HepG2 (cell line): Measurements from ENCODE around the gene ECPAS. TPM values are rescaled to one million over a fixed set of nuclear protein-coding genes. Genes with fewer than 3 reads are reported as not detected.

ENCODE experiments used
- DNMT1 ChIP-seq: sonication (generic); formaldehyde crosslinking; IDR thresholded peaks from 2 replicates; pipeline ENCODE4 v1.5.1; 2020; ENCODE audit warnings: mild to moderate bottlenecking, missing genetic modification reagents
- ELF4 ChIP-seq: sonication (generic); formaldehyde crosslinking; IDR thresholded peaks from 2 replicates; pipeline ENCODE4 v1.5.0; 2020; ENCODE audit warnings: missing genetic modification reagents, mild to moderate bottlenecking, moderate library complexity, borderline replicate concordance
- HNF1B ChIP-seq: sonication (generic); formaldehyde crosslinking; IDR thresholded peaks from 2 replicates; pipeline ENCODE4 v1.5.1; 2020; ENCODE audit warnings: mild to moderate bottlenecking, moderate library complexity, missing genetic modification reagents
- HOXA3 ChIP-seq: sonication (generic); formaldehyde crosslinking; IDR thresholded peaks from 2 replicates; pipeline ENCODE4 v1.5.0; 2020; ENCODE audit warnings: missing genetic modification reagents
- JDP2 ChIP-seq: sonication (generic); formaldehyde crosslinking; IDR thresholded peaks from 2 replicates; pipeline ENCODE4 v1.8.1; 2022; ENCODE audit warnings: missing genetic modification reagents, borderline replicate concordance
- JUND ChIP-seq: sonication (generic); formaldehyde crosslinking; IDR thresholded peaks from 2 replicates; pipeline ENCODE4 v1.8.0; 2022; ENCODE audit warnings: mild to moderate bottlenecking, missing genetic modification reagents
- MIER3 ChIP-seq: IDR thresholded peaks from 2 replicates; pipeline ENCODE4 v1.6.1; 2016; ENCODE audit warnings: missing compliant biosample characterization, borderline replicate concordance
- NFKBIZ ChIP-seq: IDR thresholded peaks from 2 replicates; pipeline ENCODE4 v1.6.1; 2018; ENCODE audit warnings: missing genetic modification reagents, missing compliant biosample characterization
- NONO ChIP-seq, 2 experiments: fragments of 450-650 bp in 1 of 2; sonication (generic) in 1 of 2; formaldehyde crosslinking in 1 of 2; IDR thresholded peaks in 1 of 2; conservative IDR thresholded peaks in 1 of 2; 2 replicates each; pipeline versions ENCODE4 v1.6.1 to v1.8.0; 2017 to 2022; ENCODE audit warnings: mild to moderate bottlenecking in 1 of 2, missing genetic modification reagents in 1 of 2, moderate library complexity in 1 of 2
- SOX6 ChIP-seq, 2 experiments: fragments of 450-650 bp in 1 of 2; sonication (generic) in 1 of 2; formaldehyde crosslinking in 1 of 2; IDR thresholded peaks; 2 replicates each; pipeline versions ENCODE4 v1.4.0 to v1.6.1; 2017 to 2020; ENCODE audit warnings: antibody characterized with exemption in 1 of 2, mild to moderate bottlenecking in 1 of 2, missing genetic modification reagents in 1 of 2
- SP5 ChIP-seq: IDR thresholded peaks from 2 replicates; pipeline ENCODE4 v1.6.1; 2016; ENCODE audit warnings: low read depth, borderline replicate concordance
- ZKSCAN8 ChIP-seq: IDR thresholded peaks from 2 replicates; pipeline ENCODE4 v1.6.1; 2016; ENCODE audit warnings: borderline replicate concordance, missing genetic modification reagents, missing compliant biosample characterization
- ZMYM2 ChIP-seq: sonication (generic); formaldehyde crosslinking; IDR thresholded peaks from 2 replicates; pipeline ENCODE4 v1.8.0; 2022; ENCODE audit warnings: mild to moderate bottlenecking, missing genetic modification reagents
- ZNF3 ChIP-seq: IDR thresholded peaks from 2 replicates; pipeline ENCODE4 v1.7.0; 2017; ENCODE audit warnings: inconsistent platforms
- ZNF326 ChIP-seq: sonication (generic); formaldehyde crosslinking; IDR thresholded peaks from 2 replicates; pipeline ENCODE4 v1.4.0; 2020; ENCODE audit warnings: missing genetic modification reagents, borderline replicate concordance
- ZNF382 ChIP-seq: sonication (generic); formaldehyde crosslinking; IDR thresholded peaks from 2 replicates; pipeline ENCODE4 v1.5.0; 2020; ENCODE audit warnings: missing genetic modification reagents, mild to moderate bottlenecking, borderline replicate concordance
- polyA plus RNA-seq, 8 experiments: library from polyadenylated mRNA; depleted of rRNA in 3 of 8; stranded (reverse) in 7 of 8; unstranded in 1 of 8; fragments of >200 nt; fragmentation: Illumina TruSeq in 4 of 8; extraction: Trizol in 4 of 8; gene quantifications; 2 replicates each; pipeline versions ENCODE4 v1.2.1 to v1.2.3, GENCODE V29; 2011 to 2016; ENCODE audit warnings: low read depth in 4 of 8, missing spikeins in 1 of 8, mixed read lengths in 1 of 8; ENCODE audit not compliant: insufficient read depth in 1 of 8
- total RNA-seq, 5 experiments: library from RNA; depleted of rRNA; stranded (reverse); fragments of >200 nt; fragmentation: Illumina TruSeq; extraction: Trizol; gene quantifications; 2 replicates each; pipeline ENCODE4 v1.2.3, GENCODE V29; 2016; ENCODE audit warnings: low read depth in 1 of 5
- TF ChIP-seq, protein P1 (sequence below): sonication (generic); formaldehyde crosslinking; IDR thresholded peaks from 2 replicates; pipeline ENCODE4 v1.5.1; 2020; ENCODE audit warnings: mild to moderate bottlenecking, missing genetic modification reagents, borderline replicate concordance
- TF ChIP-seq, protein P2 (sequence below): sonication (generic); formaldehyde crosslinking; IDR thresholded peaks from 2 replicates; pipeline ENCODE4 v1.4.0; 2020; ENCODE audit warnings: missing genetic modification reagents
- TF ChIP-seq, protein P3 (sequence below): sonication (generic); formaldehyde crosslinking; IDR thresholded peaks from 2 replicates; pipeline ENCODE4 v1.8.0; 2022; ENCODE audit warnings: low read depth, missing genetic modification reagents
- TF ChIP-seq, protein P4 (sequence below): sonication (generic); formaldehyde crosslinking; IDR thresholded peaks from 2 replicates; pipeline ENCODE4 v1.5.1; 2020; ENCODE audit warnings: missing genetic modification reagents, mild to moderate bottlenecking, borderline replicate concordance

Gene ECPAS
- total and polyA plus RNA-seq, 2 of the 13 experiments (the other 11 are each of a cell fraction or from before 2014, with no cell fraction given): 35.3 to 58.0 TPM

GRCh38 chr9:111482694-111483438 lies 1.3 kb downstream of the ECPAS start (continued):
- TF ChIP-seq, protein P1, sequence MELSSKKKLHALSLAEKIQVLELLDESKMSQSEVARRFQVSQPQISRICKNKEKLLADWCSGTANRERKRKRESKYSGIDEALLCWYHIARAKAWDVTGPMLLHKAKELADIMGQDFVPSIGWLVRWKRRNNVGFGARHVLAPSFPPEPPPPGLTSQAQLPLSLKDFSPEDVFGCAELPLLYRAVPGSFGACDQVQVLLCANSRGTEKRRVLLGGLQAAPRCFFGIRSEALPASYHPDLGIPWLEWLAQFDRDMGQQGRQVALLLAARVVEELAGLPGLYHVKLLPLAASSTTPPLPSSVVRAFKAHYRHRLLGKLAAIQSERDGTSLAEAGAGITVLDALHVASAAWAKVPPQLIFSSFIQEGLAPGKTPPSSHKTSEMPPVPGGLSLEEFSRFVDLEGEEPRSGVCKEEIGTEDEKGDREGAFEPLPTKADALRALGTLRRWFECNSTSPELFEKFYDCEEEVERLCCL: no peak
- TF ChIP-seq HOXA3 (CRISPR knock-in tag) (0 out of 2 replicates have a peak, but pooled peaks have one; percentile 19), ZNF326 (no peak), ZNF382 (no peak), MIER3 (0 out of 2 replicates have a peak, but pooled peaks have one; percentile 40), ZNF3 (CRISPR knock-in tag) (no peak), SOX6 (IDR thresholded peaks at IDR 0.05) (no peak), SOX6 (CRISPR knock-in tag; IDR thresholded peaks at IDR 0.05) (peak; percentile 21; the same call in 1 of the 2 replicates), HNF1B (CRISPR knock-in tag) (0 out of 2 replicates have a peak, but pooled peaks have one; percentile 59), NFKBIZ (0 out of 2 replicates have a peak, but pooled peaks have one; percentile 25), ELF4 (CRISPR knock-in tag) (no peak), ZKSCAN8 (no peak), JUND (CRISPR knock-in tag) (no peak), ZMYM2 (CRISPR knock-in tag) (0 out of 2 replicates have a peak, but pooled peaks have one; percentile 52), SP5 (CRISPR knock-in tag) (no peak), JDP2 (CRISPR knock-in tag) (no peak), DNMT1 (no peak), NONO (IDR thresholded peaks at IDR 0.05) (no peak), NONO (CRISPR knock-in tag; conservative IDR thresholded peaks at IDR 0.05) (no peak)
- TF ChIP-seq, protein P2, sequence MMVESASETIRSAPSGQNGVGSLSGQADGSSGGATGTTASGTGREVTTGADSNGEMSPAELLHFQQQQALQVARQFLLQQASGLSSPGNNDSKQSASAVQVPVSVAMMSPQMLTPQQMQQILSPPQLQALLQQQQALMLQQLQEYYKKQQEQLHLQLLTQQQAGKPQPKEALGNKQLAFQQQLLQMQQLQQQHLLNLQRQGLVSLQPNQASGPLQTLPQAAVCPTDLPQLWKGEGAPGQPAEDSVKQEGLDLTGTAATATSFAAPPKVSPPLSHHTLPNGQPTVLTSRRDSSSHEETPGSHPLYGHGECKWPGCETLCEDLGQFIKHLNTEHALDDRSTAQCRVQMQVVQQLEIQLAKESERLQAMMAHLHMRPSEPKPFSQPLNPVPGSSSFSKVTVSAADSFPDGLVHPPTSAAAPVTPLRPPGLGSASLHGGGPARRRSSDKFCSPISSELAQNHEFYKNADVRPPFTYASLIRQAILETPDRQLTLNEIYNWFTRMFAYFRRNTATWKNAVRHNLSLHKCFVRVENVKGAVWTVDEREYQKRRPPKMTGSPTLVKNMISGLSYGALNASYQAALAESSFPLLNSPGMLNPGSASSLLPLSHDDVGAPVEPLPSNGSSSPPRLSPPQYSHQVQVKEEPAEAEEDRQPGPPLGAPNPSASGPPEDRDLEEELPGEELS (CRISPR knock-in tag): no peak
- TF ChIP-seq, protein P3, sequence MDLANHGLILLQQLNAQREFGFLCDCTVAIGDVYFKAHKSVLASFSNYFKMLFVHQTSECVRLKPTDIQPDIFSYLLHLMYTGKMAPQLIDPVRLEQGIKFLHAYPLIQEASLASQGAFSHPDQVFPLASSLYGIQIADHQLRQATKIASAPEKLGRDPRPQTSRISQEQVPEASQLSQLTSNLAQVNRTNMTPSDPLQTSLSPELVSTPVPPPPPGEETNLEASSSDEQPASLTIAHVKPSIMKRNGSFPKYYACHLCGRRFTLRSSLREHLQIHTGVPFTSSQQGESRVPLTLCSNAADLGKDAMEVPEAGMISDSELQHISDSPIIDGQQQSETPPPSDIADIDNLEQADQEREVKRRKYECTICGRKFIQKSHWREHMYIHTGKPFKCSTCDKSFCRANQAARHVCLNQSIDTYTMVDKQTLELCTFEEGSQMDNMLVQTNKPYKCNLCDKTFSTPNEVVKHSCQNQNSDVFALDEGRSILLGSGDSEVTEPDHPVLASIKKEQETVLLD (CRISPR knock-in tag): peak; percentile 82
- TF ChIP-seq, protein P4, sequence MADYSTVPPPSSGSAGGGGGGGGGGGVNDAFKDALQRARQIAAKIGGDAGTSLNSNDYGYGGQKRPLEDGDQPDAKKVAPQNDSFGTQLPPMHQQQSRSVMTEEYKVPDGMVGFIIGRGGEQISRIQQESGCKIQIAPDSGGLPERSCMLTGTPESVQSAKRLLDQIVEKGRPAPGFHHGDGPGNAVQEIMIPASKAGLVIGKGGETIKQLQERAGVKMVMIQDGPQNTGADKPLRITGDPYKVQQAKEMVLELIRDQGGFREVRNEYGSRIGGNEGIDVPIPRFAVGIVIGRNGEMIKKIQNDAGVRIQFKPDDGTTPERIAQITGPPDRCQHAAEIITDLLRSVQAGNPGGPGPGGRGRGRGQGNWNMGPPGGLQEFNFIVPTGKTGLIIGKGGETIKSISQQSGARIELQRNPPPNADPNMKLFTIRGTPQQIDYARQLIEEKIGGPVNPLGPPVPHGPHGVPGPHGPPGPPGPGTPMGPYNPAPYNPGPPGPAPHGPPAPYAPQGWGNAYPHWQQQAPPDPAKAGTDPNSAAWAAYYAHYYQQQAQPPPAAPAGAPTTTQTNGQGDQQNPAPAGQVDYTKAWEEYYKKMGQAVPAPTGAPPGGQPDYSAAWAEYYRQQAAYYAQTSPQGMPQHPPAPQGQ (CRISPR knock-in tag): no peak
